MCF 10A (cell line): ENCODE results near the gene SMIM43. TPM values are rescaled to one million over a fixed set of nuclear protein-coding genes. Genes with fewer than 3 reads are reported as not detected.

Experiments used
- Bru-seq: library from RNA; stranded (reverse); fragments of 400-500 nt; gene quantifications from one replicate; lab custom pipeline; 2021; lab: Mats Ljungman, UMichigan
- BruChase-seq, 2 experiments: library from RNA; stranded (reverse); fragments of 400-500 nt; gene quantifications; one replicate each; lab custom pipeline; 2021; lab: Mats Ljungman, UMichigan
- BruUV-seq: library from RNA; stranded (reverse); fragments of 400-500 nt; replicated peaks from 2 replicates; lab custom pipeline; 2021; lab: Mats Ljungman, UMichigan
- CTCF ChIA-PET: fragments of 300-600 bp; sonication (Branson Sonifier 250); formaldehyde crosslinking; extraction: SDS; loops from one replicate; lab custom pipeline; 2021; ENCODE audit warnings: antibody characterized with exemption, inconsistent platforms; lab: Yijun Ruan, JAX
- POLR2A ChIA-PET: fragments of 300-600, 350-650 bp; sonication (Branson Sonifier 250); formaldehyde crosslinking; extraction: SDS; loops from one replicate; lab custom pipeline; 2020; ENCODE audit warnings: antibody characterized with exemption, inconsistent platforms; lab: Yijun Ruan, JAX
- DNase-seq: peaks from one replicate; pipeline ENCODE4 v3.0.0-alpha.2; 2018; ENCODE audit not compliant: unreplicated experiment
- H3K27ac Mint-ChIP-seq: one replicate; pipeline ENCODE4 v1.8.0; 2022; ENCODE audit warnings: mild to moderate bottlenecking, low read depth, mixed read lengths; ENCODE audit not compliant: unreplicated experiment
- H3K27me3 Mint-ChIP-seq: one replicate; pipeline ENCODE4 v1.8.0; 2022; ENCODE audit warnings: mixed read lengths; ENCODE audit not compliant: insufficient read depth, unreplicated experiment
- H3K36me3 Mint-ChIP-seq: one replicate; pipeline ENCODE4 v1.8.0; 2022; ENCODE audit warnings: mild to moderate bottlenecking, moderate library complexity, mixed read lengths; ENCODE audit not compliant: insufficient read depth, unreplicated experiment
- H3K4me1 Mint-ChIP-seq: one replicate; pipeline ENCODE4 v1.8.0; 2022; ENCODE audit warnings: mixed read lengths; ENCODE audit not compliant: insufficient read depth, unreplicated experiment
- H3K4me3 Mint-ChIP-seq: one replicate; pipeline ENCODE4 v1.8.0; 2022; ENCODE audit warnings: mild to moderate bottlenecking, moderate library complexity, mixed read lengths; ENCODE audit not compliant: unreplicated experiment
- H3K9me3 Mint-ChIP-seq: one replicate; pipeline ENCODE4 v1.8.0; 2022; ENCODE audit warnings: mixed read lengths; ENCODE audit not compliant: unreplicated experiment
- intact Hi-C: fragments of 100-400 bp; cut with micrococcal nuclease; formaldehyde crosslinking; loops from 2 replicates; pipeline ENCODE4 v1.14.1; 2022
- long read RNA-seq: library from polyadenylated mRNA; stranded (forward); transcript quantifications from one replicate; pipeline ENCODE4 v2.0.0, GENCODE V29; 2022
- total RNA-seq: library from RNA; stranded (reverse); gene quantifications from 2 replicates; pipeline ENCODE4 v1.2.3, GENCODE V29; 2022
- TF ChIP-seq, protein P1 (sequence below): fragments of 200-600 bp; IDR thresholded peaks from one replicate; pipeline ENCODE4 v1.8.0; 2022; ENCODE audit warnings: antibody characterized with exemption, mild to moderate bottlenecking; ENCODE audit not compliant: unreplicated experiment

Gene SMIM43
- not detected in 2 replicates for total RNA-seq
- Bru-seq, nascent RNA: not detected
- not detected for BruChase-seq, experiment 1, labeled RNA remaining after a 6-hour chase
- not detected for BruChase-seq, experiment 2, labeled RNA remaining after a 2-hour chase
- long read RNA-seq: 0 reads

DNA sequence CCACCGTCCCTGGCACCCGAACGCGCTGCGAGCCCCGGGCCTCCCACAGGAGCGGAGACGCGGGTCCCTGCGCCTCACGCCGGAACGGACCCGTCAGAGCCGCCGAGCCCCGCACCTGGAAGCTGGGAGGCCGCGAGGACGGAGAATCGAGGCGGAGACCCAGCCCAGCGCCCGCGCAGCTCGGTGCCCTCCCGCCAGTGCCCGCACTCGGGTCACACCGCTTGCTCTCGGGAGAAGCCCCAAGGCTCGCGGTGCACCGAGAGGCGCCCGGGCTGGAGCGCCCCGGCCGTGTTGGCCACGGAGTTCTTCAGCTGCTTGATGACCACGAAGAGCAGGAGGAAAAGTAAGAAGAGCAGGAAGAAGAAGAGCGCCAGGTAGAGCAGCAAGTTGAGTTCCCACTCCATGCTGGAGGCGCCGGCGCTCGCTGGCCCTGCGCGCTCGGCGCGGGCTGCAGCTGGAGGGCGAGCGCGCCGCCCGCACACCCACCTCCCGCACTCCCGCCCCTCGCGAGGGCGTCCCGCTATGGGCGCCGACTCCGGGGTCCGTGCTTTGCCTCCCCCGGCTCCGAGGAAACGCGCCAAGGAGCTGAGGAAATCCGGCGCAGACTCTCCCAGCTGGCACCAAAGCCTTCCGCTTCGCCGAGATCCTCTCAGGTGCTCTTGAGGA, at the start of gene SMIM43:
SMIM43 (minus strand) TSS at position 463 of the 666 bp plus-strand sequence; CDS start at position 404, 59 bp downstream.
- Mint-ChIP-seq H3K27ac (no peak within 1 kb of the TSS), H3K4me1 (peaks cover 9% of the 10 kb centered on the region), H3K9me3 (no peaks in the 10 kb centered on the region), H3K27me3 (no peaks in the 10 kb centered on the region), H3K36me3 (no peaks in the 10 kb centered on the region), H3K4me3 (peak within 1 kb of the TSS; percentile 65)
- CTCF ChIA-PET: interaction anchor here (0.7 to 1.5 kb wide), 4 partner anchors 12 to 230 kb away, joined by 3 to 6 read pairs (median 3); no protein-coding TSS in a partner anchor
- intact Hi-C loops: no loop called here
- BruUV-seq: no TSS peak
- POLR2A ChIA-PET: interaction anchor here (0.7 to 1.5 kb wide), 2 partner anchors 9 to 12 kb away, joined by 3 read pairs; no protein-coding TSS in a partner anchor
- TF ChIP-seq, protein P1, sequence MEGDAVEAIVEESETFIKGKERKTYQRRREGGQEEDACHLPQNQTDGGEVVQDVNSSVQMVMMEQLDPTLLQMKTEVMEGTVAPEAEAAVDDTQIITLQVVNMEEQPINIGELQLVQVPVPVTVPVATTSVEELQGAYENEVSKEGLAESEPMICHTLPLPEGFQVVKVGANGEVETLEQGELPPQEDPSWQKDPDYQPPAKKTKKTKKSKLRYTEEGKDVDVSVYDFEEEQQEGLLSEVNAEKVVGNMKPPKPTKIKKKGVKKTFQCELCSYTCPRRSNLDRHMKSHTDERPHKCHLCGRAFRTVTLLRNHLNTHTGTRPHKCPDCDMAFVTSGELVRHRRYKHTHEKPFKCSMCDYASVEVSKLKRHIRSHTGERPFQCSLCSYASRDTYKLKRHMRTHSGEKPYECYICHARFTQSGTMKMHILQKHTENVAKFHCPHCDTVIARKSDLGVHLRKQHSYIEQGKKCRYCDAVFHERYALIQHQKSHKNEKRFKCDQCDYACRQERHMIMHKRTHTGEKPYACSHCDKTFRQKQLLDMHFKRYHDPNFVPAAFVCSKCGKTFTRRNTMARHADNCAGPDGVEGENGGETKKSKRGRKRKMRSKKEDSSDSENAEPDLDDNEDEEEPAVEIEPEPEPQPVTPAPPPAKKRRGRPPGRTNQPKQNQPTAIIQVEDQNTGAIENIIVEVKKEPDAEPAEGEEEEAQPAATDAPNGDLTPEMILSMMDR: no peak
- DNase-seq: no peak

DNA sequence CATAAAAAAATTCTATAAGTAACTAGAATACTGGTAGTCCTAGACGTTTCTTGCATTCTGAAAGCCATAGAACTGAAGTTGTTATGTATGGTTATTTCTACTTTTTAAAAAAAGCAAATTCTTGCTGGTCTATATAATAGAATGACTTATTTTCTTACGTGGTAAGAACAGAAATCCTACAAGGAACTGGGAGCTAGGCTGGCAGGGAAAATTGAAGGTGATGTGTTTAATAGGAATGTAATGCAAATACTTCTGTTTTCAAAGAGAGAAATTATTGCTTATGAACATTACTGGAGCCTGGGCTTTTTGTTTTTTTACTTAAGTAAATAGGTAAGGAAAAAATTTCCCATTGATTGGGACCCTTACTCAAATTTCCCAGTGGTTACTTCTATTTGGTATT, 49.8 kb upstream of the SMIM43 start:
- TF ChIP-seq, protein P1: no peak
- H3K27me3 Mint-ChIP-seq: no peaks in the 10 kb centered on the region
- DNase-seq: no peak
- BruUV-seq: no TSS peak
- peaks cover 76% of the 10 kb centered on the region for H3K36me3 Mint-ChIP-seq
- no peak overlapping the region for H3K4me3 Mint-ChIP-seq
- H3K4me1 Mint-ChIP-seq: peaks cover 19% of the 10 kb centered on the region
- H3K27ac Mint-ChIP-seq: no peak overlapping the region
- no peaks in the 10 kb centered on the region for H3K9me3 Mint-ChIP-seq
- ChIA-PET POLR2A (interaction anchor here (2.1 kb wide), 1 partner anchor 13 kb away, joined by 9 read pairs; the partner anchor contains the start of gene EXOSC9), CTCF (no interaction called here)
- intact Hi-C loops: no loop called here

DNA sequence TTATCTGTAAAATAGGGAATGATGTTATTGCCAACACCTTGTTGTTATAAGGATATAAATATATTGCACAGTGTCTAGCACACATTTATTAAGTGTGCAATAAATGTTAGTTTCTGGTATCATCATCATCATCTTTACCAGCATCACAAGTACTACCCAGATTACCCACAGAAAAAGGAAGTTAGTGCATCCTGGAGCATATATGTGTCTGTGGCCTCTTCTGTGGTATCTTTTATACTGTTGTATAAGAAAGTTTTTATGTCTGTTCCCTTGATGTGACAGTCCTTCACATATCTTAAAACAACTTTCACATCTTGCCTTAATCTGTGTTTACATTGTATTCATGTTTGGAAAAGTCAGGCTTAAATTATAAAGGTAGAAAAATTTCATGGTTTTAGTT, 46.2 kb upstream of the SMIM43 start:
- BruUV-seq: no TSS peak
- H3K36me3 Mint-ChIP-seq: peaks cover 90% of the 10 kb centered on the region
- ChIA-PET CTCF (no interaction called here), POLR2A (interaction anchor here (1.1 to 1.7 kb wide), 3 partner anchors 9 to 13 kb away, joined by 4 to 8 read pairs (median 7); partner anchors contain the start of gene CCNA2)
- no peaks in the 10 kb centered on the region for H3K9me3 Mint-ChIP-seq
- no peak overlapping the region for H3K27ac Mint-ChIP-seq
- H3K4me1 Mint-ChIP-seq: no peaks in the 10 kb centered on the region
- no peak overlapping the region for H3K4me3 Mint-ChIP-seq
- TF ChIP-seq, protein P1: no peak
- DNase-seq: no peak
- intact Hi-C loops: no loop called here
- no peaks in the 10 kb centered on the region for H3K27me3 Mint-ChIP-seq

DNA sequence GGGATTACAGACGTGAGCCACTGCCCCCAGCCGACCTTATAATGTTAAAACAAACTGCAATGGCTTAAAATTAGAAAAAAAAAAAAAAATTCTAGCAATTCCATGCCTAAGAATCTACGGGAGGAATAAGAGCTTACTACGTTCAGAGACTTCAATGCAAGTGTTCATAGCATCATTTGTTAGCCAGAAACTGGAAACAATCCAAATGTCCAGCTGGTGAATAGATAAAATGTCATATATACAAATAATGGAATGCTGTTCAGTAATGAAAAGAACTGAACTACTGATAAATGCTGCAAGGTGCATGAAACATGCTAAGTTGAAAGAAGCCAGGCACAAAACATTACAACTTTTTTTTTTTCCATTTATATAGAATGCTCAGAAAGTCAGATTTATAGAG, 41.4 kb upstream of the SMIM43 start:
- Mint-ChIP-seq H3K27me3 (no peaks in the 10 kb centered on the region), H3K4me3 (no peak overlapping the region), H3K9me3 (no peaks in the 10 kb centered on the region), H3K36me3 (peaks cover 76% of the 10 kb centered on the region), H3K4me1 (peaks cover 10% of the 10 kb centered on the region), H3K27ac (no peak overlapping the region)
- TF ChIP-seq, protein P1: no peak
- CTCF ChIA-PET: interaction anchor here (0.7 kb wide), 1 partner anchor 435 kb away, joined by 3 read pairs; no protein-coding TSS in a partner anchor
- POLR2A ChIA-PET: interaction anchor here (0.6 to 0.8 kb wide), 3 partner anchors 18 to 74 kb away, joined by 3 to 4 read pairs (median 3); no protein-coding TSS in a partner anchor
- BruUV-seq: no TSS peak
- no peak for DNase-seq
- intact Hi-C loops: no loop called here
